NCI-H2029 treated with DMSO at 0.1 percent for 48 hours (cell line): ENCODE results near the gene HLTF.

Experiments used
- DNase-seq: peaks from one replicate; lab custom pipeline; 2025; lab: John Stamatoyannopoulos, UW

HLTF gene

DNA sequence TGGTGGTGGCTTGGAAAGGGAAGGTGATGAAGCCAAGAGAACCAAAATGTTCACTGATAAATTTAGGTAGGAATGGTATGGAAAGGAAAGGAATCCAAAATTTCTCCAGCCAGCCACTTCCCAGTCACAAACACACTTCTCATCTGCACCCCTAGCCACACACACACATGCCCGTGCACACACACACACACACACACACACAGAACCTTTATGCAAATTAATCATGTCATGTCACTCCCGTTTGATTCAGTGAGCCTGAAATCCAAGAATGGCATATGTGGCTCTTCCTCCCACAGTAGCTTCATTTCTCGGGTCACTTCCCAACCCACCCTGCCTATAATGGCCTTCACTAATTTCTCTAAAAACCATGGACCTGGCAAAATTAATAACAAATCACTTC lies 3.1 kb upstream of the HLTF start:
- no peak for DNase-seq

GRCh38 chr3:149087208-149087607 lies 875 bp upstream of the HLTF start:
- no peak for DNase-seq

DNA sequence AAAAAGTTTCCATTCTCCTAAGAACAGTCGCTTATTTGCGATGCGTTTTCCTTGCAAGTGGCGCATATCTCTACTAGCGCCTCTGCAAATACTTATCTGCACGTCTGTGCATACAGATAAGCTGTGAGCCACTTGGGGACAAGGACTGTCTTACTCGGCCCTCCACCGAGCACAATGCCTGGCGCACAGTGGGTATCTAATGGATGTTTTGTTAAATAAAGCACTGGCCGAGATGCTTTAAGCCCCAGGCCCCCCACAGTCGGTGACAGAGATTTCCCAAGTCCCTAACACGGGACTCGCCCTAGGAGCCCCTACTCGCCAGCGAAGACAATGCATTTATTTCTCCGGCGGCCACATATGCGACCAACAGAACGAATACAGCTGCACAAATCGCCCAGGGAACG lies 503 bp downstream of the HLTF start:
- DNase-seq, result no peak

- no peak for DNase-seq
Measured at GRCh38 chr3:149081772-149082171, 4.6 kb downstream of the HLTF start.

GRCh38 chr3:149080699-149081091 lies 5.6 kb downstream of the HLTF start:
- DNase-seq, result no peak

DNA sequence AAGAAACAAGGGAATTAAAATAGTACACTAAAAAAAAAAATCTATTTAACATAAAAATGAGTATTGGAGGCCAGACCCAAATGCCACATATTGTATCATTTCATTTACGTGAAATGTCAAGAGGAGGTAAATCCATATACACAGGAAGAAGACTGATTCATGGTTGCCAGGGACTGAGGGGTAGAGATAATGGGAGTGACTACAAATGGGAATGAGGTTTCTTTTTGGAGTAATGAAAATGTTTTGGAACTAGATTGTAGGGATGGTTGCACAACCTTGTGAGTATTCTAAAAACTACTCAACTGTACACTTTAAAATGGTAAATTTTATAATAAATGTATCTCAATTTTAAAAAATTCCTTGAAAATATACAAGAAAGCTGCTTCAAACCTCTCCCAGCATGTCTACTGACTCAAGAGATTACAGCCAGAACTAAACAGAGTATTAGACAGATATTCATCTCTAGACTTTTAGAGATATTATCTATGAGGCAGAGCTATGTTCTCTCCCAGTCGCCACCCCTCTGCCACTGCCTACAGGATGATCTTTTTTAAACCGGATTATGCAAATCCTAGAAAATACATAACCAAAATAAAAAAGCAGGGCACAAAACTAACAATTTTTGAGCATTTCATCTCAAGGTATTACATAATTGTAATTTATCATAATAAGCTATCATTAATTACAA lies 6.2 kb downstream of the HLTF start:
- DNase-seq, result no peak

DNA sequence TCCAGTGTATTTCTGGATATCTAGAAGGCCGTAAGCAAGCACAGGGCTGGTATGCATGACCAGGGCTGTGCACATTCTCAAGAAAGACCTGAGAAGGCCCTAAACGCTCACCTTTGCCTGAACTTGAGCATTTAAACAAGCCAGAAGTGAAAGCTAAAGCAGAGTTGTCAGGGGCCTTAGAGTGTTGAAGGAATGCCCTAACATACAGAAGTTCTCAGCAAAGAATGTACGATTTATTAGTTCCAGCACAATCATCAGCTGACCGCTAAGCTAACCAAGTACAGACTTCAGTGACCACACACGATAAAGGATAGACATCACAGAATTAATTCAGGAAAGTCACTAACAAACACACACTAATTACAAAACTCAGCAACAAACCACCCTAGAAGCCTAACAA lies 8.7 kb downstream of the HLTF start:
- no peak for DNase-seq

- DNase-seq, result no peak
Measured at GRCh38 chr3:149067883-149068282, 18.4 kb downstream of the HLTF start.

- DNase-seq, result no peak
Measured at GRCh38 chr3:149061776-149062175, 24.6 kb downstream of the HLTF start.

- DNase-seq, result no peak
Measured at GRCh38 chr3:149058602-149059001, 27.7 kb downstream of the HLTF start.

DNA sequence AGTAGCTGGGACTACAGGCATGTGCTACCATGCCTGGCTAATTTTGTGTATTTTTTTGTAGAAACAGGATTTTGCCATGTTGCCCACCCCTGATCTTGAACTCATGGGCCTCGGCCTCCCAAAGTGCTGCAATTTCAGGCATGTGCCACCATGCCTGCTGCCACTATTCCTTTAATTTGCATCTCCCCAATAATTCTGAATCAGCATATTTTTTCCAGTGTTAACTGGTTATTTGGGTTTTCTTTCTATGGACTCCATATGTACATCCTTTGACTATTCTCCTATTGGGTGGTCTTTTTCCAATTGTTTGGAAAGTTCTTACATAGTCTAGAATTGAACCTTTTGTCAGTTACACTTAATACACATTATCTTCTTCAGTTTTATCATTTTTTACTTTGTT lies 28.1 kb downstream of the HLTF start:
- no peak for DNase-seq

GRCh38 chr3:149055575-149055974 lies 30.8 kb downstream of the HLTF start:
- no peak for DNase-seq

DNA sequence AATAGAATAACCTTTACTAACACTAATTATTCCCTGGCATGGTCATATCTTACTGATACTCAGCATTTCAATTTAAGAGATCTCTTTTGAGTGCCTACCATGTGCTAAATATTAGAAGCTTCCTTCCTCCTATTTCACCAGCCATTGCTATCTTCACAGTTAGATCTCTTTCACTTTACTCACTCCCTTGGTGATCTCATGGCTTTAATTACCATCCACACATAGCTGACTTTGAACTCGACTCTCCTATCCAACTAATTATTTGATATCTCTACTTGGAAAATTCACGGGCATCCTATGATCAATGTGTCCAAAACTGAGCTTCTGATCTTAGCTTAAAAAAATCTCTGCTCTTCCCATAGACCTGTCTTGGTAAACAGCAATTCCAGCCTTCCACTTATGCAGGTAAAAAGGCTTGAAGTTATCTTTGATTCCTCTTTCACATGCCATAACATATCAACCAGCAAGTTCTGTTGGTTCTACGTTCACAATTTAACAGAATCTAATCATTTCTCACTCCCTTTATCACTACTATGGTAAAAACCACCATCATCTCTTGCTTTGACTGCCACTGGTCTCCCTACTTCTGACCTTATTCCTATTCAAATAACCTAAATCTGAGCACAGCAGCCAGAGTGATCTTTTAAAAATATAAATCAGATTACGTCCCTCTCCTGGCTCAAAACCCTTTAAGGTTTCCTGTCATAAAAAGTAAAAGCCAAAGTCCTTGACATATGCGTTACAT lies 41.8 kb downstream of the HLTF start:
- DNase-seq, result no peak

DNA sequence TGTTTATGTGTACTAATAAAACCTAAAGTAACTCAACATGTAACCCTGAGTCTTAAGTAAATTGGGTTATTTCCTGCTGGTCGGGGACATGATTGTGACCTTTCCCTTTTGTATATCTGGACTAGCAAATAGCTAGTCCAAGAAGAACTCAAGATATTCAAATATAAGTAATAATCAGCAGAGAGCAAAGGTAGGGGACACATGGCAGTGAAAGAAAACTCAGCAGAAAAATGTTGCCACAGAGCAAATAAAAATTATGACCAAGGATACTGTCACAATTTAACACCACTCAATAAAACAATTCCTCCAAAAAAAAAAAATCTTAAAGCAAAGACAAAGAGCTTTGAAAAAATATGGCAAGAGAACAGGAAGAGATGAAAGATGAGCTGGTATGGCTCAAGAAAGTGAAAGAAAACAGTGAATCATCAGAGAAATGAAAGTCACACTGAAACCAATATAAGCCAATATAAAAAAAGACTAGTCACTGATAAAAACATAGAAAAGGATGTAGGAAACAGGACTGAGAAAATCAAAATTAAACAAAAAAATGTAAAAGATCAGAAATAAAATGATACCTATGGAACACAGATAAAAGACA lies 43.4 kb downstream of the HLTF start:
- DNase-seq, result no peak

DNA sequence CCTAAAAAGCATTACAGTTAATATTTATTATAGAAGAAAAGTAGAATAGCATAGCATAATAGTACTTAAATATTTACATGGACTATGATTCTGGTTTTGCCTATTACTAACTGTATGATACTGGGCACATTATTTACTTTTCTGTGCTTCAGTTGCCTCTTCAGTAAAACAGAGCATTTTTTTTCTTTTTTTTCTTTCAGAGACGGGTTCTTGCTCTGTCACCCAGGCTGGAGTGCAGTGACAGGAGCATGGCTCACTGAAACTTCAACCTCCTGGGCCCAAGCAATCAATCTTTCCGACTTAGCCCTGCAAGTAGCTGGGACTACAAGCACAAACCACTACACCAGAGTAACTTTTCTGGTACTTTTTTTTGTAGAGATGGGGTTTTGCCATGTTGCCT lies 48.0 kb downstream of the HLTF start:
- DNase-seq, result no peak

DNA sequence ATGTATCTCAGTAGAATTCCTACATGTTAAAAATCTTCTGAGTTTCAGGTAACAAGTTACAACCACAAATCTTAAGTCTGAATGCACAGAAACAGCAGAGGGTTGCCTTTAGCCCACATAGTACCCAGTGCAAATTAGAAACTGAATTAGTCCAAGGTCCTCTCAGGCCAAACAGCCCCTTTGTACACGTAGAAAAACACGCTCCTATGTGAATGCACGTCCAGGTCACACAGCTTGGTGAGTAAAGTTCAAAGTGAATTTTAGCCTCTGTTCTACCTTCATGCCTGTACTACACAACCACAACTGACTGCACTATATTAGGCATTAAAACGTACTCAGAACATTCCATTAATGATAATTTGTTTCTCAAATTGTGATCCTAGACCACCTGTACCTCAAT lies 48.6 kb downstream of the HLTF start:
- no peak for DNase-seq

- DNase-seq, result no peak
Measured at GRCh38 chr3:149031096-149031495, 55.2 kb downstream of the HLTF start.

- no peak for DNase-seq
Measured at GRCh38 chr3:149026718-149027117, 59.6 kb downstream of the HLTF start.

GRCh38 chr3:149023951-149024350 lies 62.4 kb downstream of the HLTF start:
- no peak for DNase-seq

GRCh38 chr3:149021830-149022229 lies 64.5 kb downstream of the HLTF start:
- no peak for DNase-seq

DNA sequence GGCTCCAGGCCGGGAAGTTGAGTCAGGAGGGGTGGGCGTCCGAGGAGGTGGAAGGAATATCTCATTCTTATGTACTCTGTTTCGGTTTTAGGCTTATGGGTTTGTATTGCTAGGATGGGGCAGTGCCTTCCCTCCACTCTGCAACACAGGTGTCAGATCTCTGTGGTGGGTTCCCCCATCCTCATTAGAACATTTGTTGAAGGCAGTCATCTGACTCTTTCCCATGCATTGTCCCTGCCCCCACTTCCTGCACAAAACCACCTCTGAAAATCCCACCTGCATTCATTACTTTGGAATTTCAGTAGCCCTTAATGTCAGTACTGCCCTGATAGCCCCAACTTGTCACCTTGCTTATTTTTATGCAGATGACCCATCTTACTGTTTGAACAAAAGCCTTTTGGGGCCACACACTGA lies 65.5 kb downstream of the HLTF start:
- no peak for DNase-seq

DNA sequence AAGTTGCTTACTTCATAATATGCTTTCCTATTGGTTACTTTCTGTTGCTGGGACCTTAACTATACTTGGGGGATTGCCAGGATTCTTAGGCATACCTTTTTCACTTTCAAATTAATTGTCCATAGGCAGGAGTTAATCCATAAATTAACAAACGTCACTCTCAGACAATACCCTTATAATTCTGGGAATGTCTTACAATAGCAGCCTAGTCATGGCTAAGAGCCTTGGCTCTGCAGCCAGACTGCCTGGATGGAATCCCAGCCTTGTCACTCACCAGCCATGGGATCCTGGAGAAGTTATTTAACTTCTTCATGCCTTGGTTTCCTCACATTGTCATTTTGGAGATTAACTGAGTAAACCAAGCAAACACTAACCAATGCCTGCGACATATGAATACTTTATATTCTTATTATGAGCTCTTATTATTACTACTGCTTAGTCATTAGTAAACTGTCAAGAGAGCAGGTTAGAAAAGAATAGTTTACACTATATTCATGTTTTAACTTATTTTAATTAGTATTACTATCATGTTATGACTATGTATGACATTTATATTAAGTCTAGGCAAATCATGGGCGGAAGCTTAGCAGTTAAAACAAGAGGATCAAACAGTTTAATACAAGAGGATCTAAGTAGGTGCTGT lies 66.0 kb downstream of the HLTF start:
- DNase-seq, result no peak

DNA sequence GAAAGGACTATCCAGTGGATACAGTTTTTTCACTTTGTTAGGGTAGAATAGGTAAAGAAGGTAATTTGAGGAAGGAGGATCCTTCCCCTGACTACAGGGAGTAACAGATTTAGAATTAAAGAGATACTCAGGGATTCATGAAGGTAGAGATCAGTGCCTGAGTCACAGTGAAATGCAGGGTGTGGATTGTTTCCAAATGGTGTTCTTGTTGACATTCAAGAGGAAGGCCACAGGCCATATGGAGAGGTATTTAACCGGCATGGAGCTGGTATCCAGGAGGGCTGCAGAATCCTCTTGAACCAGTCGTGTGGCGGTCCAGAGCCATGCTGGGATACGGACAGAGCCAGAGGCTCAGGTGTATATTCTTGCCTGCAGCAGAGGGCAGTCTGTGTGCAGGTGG lies 66.8 kb downstream of the HLTF start:
- DNase-seq, result no peak
